IMR-90 (cell line): ENCODE data around the gene ATP23. TPM values are rescaled to one million over a fixed set of nuclear protein-coding genes. Genes with fewer than 3 reads are reported as not detected.

Experiments
- ATAC-seq: fragments of 200-7000 bp; cut with Tn5 transposase; 2 replicates; pipeline ENCODE4 v1.9.1; 2020; ENCODE audit warnings: low read depth, mild to moderate bottlenecking, moderate library complexity
- BruUV-seq: library from RNA; stranded (reverse); fragments of 400-500 nt; replicated peaks from 2 replicates; lab custom pipeline; 2021; lab: Mats Ljungman, UMichigan
- CTCF ChIA-PET: fragments of 300-600 bp; formaldehyde crosslinking; extraction: SDS; loops from one replicate; lab custom pipeline; 2021; ENCODE audit warnings: antibody characterized with exemption; lab: Yijun Ruan, JAX
- POLR2A ChIA-PET: fragments of 300-600 bp; sonication (Branson Sonifier 250); formaldehyde crosslinking; loops from one replicate; lab custom pipeline; 2022; ENCODE audit warnings: antibody characterized with exemption; ENCODE audit not compliant: unreplicated experiment; lab: Charles Lee
- DNase-seq: peaks from one replicate; pipeline ENCODE4 v3.0.0; 2013
- H2AFZ ChIP-seq: replicated peaks from 2 replicates; pipeline ENCODE3; 2013; ENCODE audit warnings: low read length, mild to moderate bottlenecking; ENCODE audit not compliant: poor library complexity
- H2AK5ac ChIP-seq: 2 replicates; pipeline ENCODE4 v1.6.1; 2013; ENCODE audit warnings: low read depth, low read length, inconsistent platforms
- H2AK9ac ChIP-seq: replicated peaks from 2 replicates; pipeline ENCODE3; 2013; ENCODE audit warnings: mild to moderate bottlenecking, low read depth, low read length, moderate library complexity; ENCODE audit not compliant: poor library complexity
- H2BK120ac ChIP-seq: 2 replicates; pipeline ENCODE4 v1.6.1; 2013; ENCODE audit warnings: low read depth, low read length, inconsistent platforms
- H2BK15ac ChIP-seq: 3 replicates; pipeline ENCODE4 v1.6.1; 2013; ENCODE audit warnings: low read depth, low read length, inconsistent platforms
- H2BK20ac ChIP-seq: 2 replicates; pipeline ENCODE4 v1.6.1; 2013; ENCODE audit warnings: low read depth, mild to moderate bottlenecking, inconsistent platforms, low read length, moderate library complexity
- H2BK5ac ChIP-seq: 2 replicates; pipeline ENCODE4 v1.6.1; 2013; ENCODE audit warnings: mild to moderate bottlenecking, low read depth, low read length, inconsistent platforms; ENCODE audit not compliant: poor library complexity, severe bottlenecking
- H3K14ac ChIP-seq: replicated peaks from 2 replicates; pipeline ENCODE4 v1.6.1; 2013; ENCODE audit warnings: low read depth, low read length, inconsistent platforms
- H3K18ac ChIP-seq: 2 replicates; pipeline ENCODE4 v1.6.1; 2013; ENCODE audit warnings: low read depth, low read length, control low read depth
- H3K23ac ChIP-seq: 2 replicates; pipeline ENCODE4 v1.6.1; 2013; ENCODE audit warnings: low read depth, low read length, inconsistent platforms
- H3K27ac ChIP-seq: 2 replicates; pipeline ENCODE4 v1.5.1; 2013; ENCODE audit warnings: mild to moderate bottlenecking, control low read depth, low read length; ENCODE audit not compliant: insufficient read depth
- H3K27me3 ChIP-seq: 2 replicates; pipeline ENCODE4 v1.6.1; 2013; ENCODE audit warnings: low read length; ENCODE audit not compliant: control insufficient read depth, insufficient read depth
- H3K36me3 ChIP-seq: 2 replicates; pipeline ENCODE4 v1.6.1; 2013; ENCODE audit warnings: low read length, mixed read lengths; ENCODE audit not compliant: control insufficient read depth, insufficient read depth
- H3K4ac ChIP-seq: 2 replicates; pipeline ENCODE4 v1.6.1; 2013; ENCODE audit warnings: low read depth, low read length, inconsistent platforms
- H3K4me1 ChIP-seq: 2 replicates; pipeline ENCODE4 v1.6.1; 2013; ENCODE audit warnings: low read length, mixed read lengths; ENCODE audit not compliant: control insufficient read depth, insufficient read depth
- H3K4me2 ChIP-seq: 2 replicates; pipeline ENCODE4 v1.6.1; 2013; ENCODE audit warnings: low read depth, mild to moderate bottlenecking, control low read depth, low read length, moderate library complexity
- H3K4me3 ChIP-seq: 2 replicates; pipeline ENCODE4 v1.5.1; 2013; ENCODE audit warnings: low read depth, mild to moderate bottlenecking, control low read depth, low read length, moderate library complexity; ENCODE audit not compliant: insufficient read depth
- H3K56ac ChIP-seq: 2 replicates; pipeline ENCODE4 v1.6.1; 2013; ENCODE audit warnings: low read length, inconsistent platforms; ENCODE audit not compliant: insufficient read depth; ENCODE audit errors: extremely low read depth
- H3K79me1 ChIP-seq, 2 experiments: 2 replicates each; pipeline ENCODE4 v1.6.1; 2013; ENCODE audit warnings: low read length in 2 of 2, inconsistent platforms in 1 of 2, low read depth in 1 of 2
- H3K9ac ChIP-seq: 2 replicates; pipeline ENCODE4 v1.6.1; 2013; ENCODE audit warnings: low read depth, low read length, control low read depth
- H3K9me1 ChIP-seq: 2 replicates; pipeline ENCODE4 v1.6.1; 2013; ENCODE audit warnings: low read length, inconsistent platforms; ENCODE audit not compliant: insufficient read depth
- H3K9me3 ChIP-seq: 2 replicates; pipeline ENCODE4 v1.6.1; 2013; ENCODE audit warnings: low read length; ENCODE audit not compliant: control insufficient read depth, insufficient read depth
- H4K20me1 ChIP-seq: 2 replicates; pipeline ENCODE4 v1.6.1; 2013; ENCODE audit warnings: low read length, inconsistent platforms; ENCODE audit not compliant: insufficient read depth
- H4K5ac ChIP-seq: 2 replicates; pipeline ENCODE4 v1.6.1; 2013; ENCODE audit warnings: mild to moderate bottlenecking, low read depth, low read length, control low read depth
- H4K8ac ChIP-seq, 2 experiments: 2 replicates each; pipeline ENCODE4 v1.6.1; 2013; ENCODE audit warnings: low read depth in 2 of 2, low read length in 2 of 2, control low read depth in 1 of 2, inconsistent platforms in 1 of 2
- H4K91ac ChIP-seq: 2 replicates; pipeline ENCODE4 v1.6.1; 2013; ENCODE audit warnings: low read depth, low read length, inconsistent platforms; ENCODE audit not compliant: insufficient read depth
- BHLHE40 ChIP-seq: fragments of 150-350 bp; IDR thresholded peaks from 2 replicates; pipeline ENCODE4 v1.6.1; 2016; ENCODE audit warnings: mild to moderate bottlenecking, low read depth, low read length
- CHD1 ChIP-seq: IDR thresholded peaks from 2 replicates; pipeline ENCODE4 v1.6.1; 2012; ENCODE audit warnings: low read depth, low read length, improper control_type of control experiment
- MAZ ChIP-seq: IDR thresholded peaks from 2 replicates; pipeline ENCODE4 v1.6.1; 2012; ENCODE audit warnings: low read depth, mild to moderate bottlenecking, low read length, improper control_type of control experiment, moderate library complexity, borderline replicate concordance
- WGBS, 2 experiments: methylation state at CpG; one replicate each; pipeline versions ENCODE4 v1.1.5 to v1.1.7; 2013; ENCODE audit warnings: missing lambda C conversion rate in 2 of 2; ENCODE audit not compliant: insufficient read length in 1 of 2; ENCODE audit errors: extremely low coverage in 2 of 2; 5-methylcytosine and 5-hydroxymethylcytosine counted together
- dilution Hi-C: fragments of 300-500 bp; cut with HindIII; formaldehyde crosslinking; loops from one replicate; pipeline ENCODE4 v1.14.3; 2018; ENCODE audit warnings: low sequenced_read_pairs; ENCODE audit not compliant: unreplicated experiment
- in situ Hi-C: fragments of 300-500 bp; cut with MboI; formaldehyde crosslinking; loops from 3 replicates; pipeline ENCODE4 v1.14.3; 2019; ENCODE audit warnings: low sequenced_read_pairs, inconsistent platforms, mixed read lengths
- intact Hi-C: fragments of 100-400 bp; cut with micrococcal nuclease; formaldehyde crosslinking; loops from 2 replicates; pipeline ENCODE4 v1.10.0; 2022
- polyA plus RNA-seq, 3 experiments: library from polyadenylated mRNA; depleted of rRNA; stranded (reverse); fragments of >200 nt; gene quantifications; 2 replicates each; pipeline ENCODE4 v1.2.3, GENCODE V29; 2012; ENCODE audit warnings: low replicate concordance in 1 of 3
- total RNA-seq: library from RNA; depleted of rRNA; stranded (reverse); fragments of >200 nt; gene quantifications from 2 replicates; pipeline ENCODE4 v1.2.3, GENCODE V29; 2012

The ATP23 gene
- total and polyA plus RNA-seq, 2 of the 4 experiments (the other 2 are of a cell fraction) = 6.4 to 7.2 TPM

DNA sequence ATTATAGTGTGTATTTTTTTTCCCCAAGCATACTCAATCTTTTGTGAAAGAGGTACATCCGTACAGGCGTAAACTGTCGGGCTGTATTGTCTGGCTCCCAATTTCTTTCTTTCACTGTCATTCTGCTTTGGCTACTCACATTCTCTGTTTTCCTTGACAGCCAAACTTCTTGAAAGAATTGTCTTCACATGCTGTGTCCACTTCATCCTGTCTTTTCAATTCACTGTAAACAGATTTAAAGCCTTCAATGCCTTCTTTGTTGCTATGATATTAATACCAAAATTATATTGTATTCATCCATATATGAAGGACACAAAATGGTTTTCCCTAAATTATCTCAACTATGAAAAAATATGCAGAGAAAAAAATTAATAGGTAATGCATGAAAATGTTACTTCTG, 6.0 kb upstream of the ATP23 start:
- peak overlapping the region; percentile 44 to 88; a peak in 3 of 4 replicates for H4K8ac ChIP-seq
- no peak overlapping the region for H2AFZ ChIP-seq
- no peak overlapping the region for H4K91ac ChIP-seq
- H4K20me1 ChIP-seq = no peaks in the 10 kb centered on the region
- no peak overlapping the region for H3K18ac ChIP-seq
- H3K14ac ChIP-seq = 0 out of 2 replicates have a peak overlapping the region, but pooled peaks have one; percentile 17
- ChIA-PET CTCF (interaction anchor here (1.4 kb wide), 1 partner anchor 10 kb away, joined by 4 read pairs; no protein-coding TSS in a partner anchor), POLR2A (no interaction called here)
- peak overlapping the region; percentile 59 for H3K4me3 ChIP-seq
- H3K27ac ChIP-seq = no peak overlapping the region
- peak overlapping the region; percentile 22; the same call in 1 of the 2 replicates for H3K4ac ChIP-seq
- H4K5ac ChIP-seq = peak overlapping the region; percentile 46; the same call in 1 of the 2 replicates
- peak overlapping the region; percentile 38; the same call in 1 of the 2 replicates for H3K9ac ChIP-seq
- H2BK15ac ChIP-seq = no peak overlapping the region
- H2AK9ac ChIP-seq = no peak overlapping the region
- no TSS peak for BruUV-seq
- intact Hi-C loops = no loop called here
- TF ChIP-seq MAZ (no peak), CHD1 (no peak), BHLHE40 (no peak)
- H3K36me3 ChIP-seq = peaks cover 2% of the 10 kb centered on the region; the same call in 1 of the 2 replicates
- no peak for ATAC-seq
- H3K56ac ChIP-seq = no peak overlapping the region
- H3K9me1 ChIP-seq = no peaks in the 10 kb centered on the region
- no peak overlapping the region for H2BK120ac ChIP-seq
- H2AK5ac ChIP-seq = no peak overlapping the region
- in situ Hi-C loops = no loop called here
- no peaks in the 10 kb centered on the region for H3K9me3 ChIP-seq
- H3K27me3 ChIP-seq = no peaks in the 10 kb centered on the region
- H3K4me1 ChIP-seq = no peaks in the 10 kb centered on the region; the same call in 1 of the 2 replicates
- H2BK20ac ChIP-seq = no peak overlapping the region
- peak overlapping the region; percentile 92 for H3K4me2 ChIP-seq
- H3K79me1 ChIP-seq = peaks cover 8 to 11% of the 10 kb centered on the region in 2 experiments; a peak in 1 of 4 replicates
- dilution Hi-C loops = no loop called here
- H3K23ac ChIP-seq = 0 out of 2 replicates have a peak overlapping the region, but pooled peaks have one; percentile 2
- peak overlapping the region; percentile 68 for H2BK5ac ChIP-seq
- 100% methylated on average over 2 of the region's 3 CpGs; no CpG with 5 or more reads in 1 of the 2 experiments for WGBS, 2 experiments
- DNase-seq = no peak
